IPS-20b (cell line): ENCODE results near the gene LIMK2.
"Not testable (repeated sequence)": the region's sequence is repeated elsewhere in the genome, so short reads cannot be mapped to it uniquely, and the experiment has no call there.

Experiments
- H3K27ac ChIP-seq: one replicate; pipeline ENCODE4 v1.5.1; 2013; ENCODE audit warnings: low read length
- H3K27me3 ChIP-seq: 2 replicates; pipeline ENCODE4 v1.6.1; 2013; ENCODE audit warnings: mild to moderate bottlenecking, low read length, inconsistent platforms; ENCODE audit not compliant: insufficient read depth
- H3K36me3 ChIP-seq: 2 replicates; pipeline ENCODE4 v1.6.1; 2013; ENCODE audit warnings: low read depth, mild to moderate bottlenecking, inconsistent platforms, low read length, moderate library complexity; ENCODE audit not compliant: insufficient read depth
- H3K4me1 ChIP-seq: 2 replicates; pipeline ENCODE4 v1.6.1; 2013; ENCODE audit warnings: mild to moderate bottlenecking, control low read depth, inconsistent platforms, low read length, moderate library complexity; ENCODE audit not compliant: insufficient read depth
- H3K4me3 ChIP-seq: 2 replicates; pipeline ENCODE4 v1.5.1; 2013; ENCODE audit warnings: mild to moderate bottlenecking, low read length, inconsistent platforms
- H3K9ac ChIP-seq: 2 replicates; pipeline ENCODE4 v1.6.1; 2013; ENCODE audit warnings: low read depth, mild to moderate bottlenecking, inconsistent platforms, low read length, moderate library complexity
- H3K9me3 ChIP-seq: 2 replicates; pipeline ENCODE4 v1.6.1; 2013; ENCODE audit warnings: mild to moderate bottlenecking, low read depth, low read length, inconsistent platforms; ENCODE audit not compliant: insufficient read depth

LIMK2 gene

DNA sequence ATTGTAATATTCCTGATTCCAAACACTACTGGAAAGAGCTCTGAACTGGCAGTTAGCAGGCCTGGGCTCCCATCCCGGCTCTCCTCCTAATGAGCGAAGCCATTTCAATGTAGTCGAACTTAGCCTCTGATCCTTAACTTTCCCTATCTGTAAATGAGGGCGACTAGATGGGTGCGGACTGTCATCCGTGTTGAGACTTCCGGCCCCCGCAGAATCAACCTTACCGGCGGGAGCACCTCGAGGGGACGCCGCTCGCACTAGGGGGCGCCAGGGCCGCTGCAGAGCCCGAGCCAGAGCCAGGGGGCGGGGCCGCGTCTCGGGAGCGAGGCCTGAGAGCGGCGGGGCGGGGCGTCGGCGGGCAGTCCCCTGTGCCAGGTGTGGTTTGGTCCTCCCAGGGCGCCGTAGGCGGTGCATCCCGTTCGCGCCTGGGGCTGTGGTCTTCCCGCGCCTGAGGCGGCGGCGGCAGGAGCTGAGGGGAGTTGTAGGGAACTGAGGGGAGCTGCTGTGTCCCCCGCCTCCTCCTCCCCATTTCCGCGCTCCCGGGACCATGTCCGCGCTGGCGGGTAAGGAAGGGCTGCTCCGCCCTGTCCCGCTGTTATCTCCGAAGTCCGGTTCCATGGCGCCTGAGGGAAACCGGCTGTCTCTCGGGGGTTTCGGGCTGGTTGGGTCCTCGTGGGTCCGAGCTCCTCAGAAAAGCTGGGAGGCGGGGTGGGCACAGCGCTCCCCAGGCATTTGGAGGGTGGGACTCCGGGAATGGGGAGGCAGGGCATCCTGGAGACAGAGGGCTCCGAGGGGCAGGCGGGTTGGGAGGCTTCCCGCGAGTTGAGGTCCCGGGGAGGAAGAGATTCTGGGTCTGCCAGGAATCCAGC lies at the start of gene LIMK2:
TSS of gene LIMK2 (plus strand) at position 437 of the 869 bp plus-strand sequence. CDS start at position 548, 111 bp downstream.
- Histone ChIP-seq H3K4me3 (peak within 1 kb of the TSS; percentile 95), H3K27me3 (no peaks in the 10 kb centered on the region), H3K36me3 (peaks cover 15% of the 10 kb centered on the region; the same call in 1 of the 2 replicates), H3K9me3 (no peaks in the 10 kb centered on the region), H3K9ac (peak within 1 kb of the TSS; percentile 96), H3K27ac (peak within 1 kb of the TSS; percentile 30), H3K4me1 (peaks cover 5% of the 10 kb centered on the region; the same call in 1 of the 2 replicates)

DNA sequence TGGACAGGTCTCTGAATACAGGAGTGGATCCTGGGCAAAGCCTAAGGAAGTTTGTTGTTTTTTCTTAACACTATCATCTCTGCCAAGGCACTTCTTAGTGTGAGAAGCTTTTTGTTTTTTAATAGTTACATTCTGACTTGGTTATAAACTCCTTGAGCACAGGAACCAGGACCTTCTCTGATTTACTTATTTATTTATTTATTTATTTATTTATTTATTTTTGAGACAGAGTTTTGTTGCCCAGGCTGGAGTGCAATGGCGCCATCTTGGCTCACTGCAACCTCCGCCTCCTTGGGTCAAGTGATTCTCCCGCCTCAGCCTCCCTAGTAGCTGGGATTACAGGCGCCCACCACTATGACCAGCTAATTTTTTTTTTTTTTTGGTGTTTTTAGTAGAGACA lies 41.1 kb upstream of the LIMK2 start:
- Histone ChIP-seq H3K4me1 (no peaks in the 10 kb centered on the region), H3K36me3 (no peaks in the 10 kb centered on the region; the same call in 1 of the 2 replicates), H3K27ac (no peak overlapping the region), H3K27me3 (no peaks in the 10 kb centered on the region), H3K9me3 (no peaks in the 10 kb centered on the region), H3K4me3 (no peak overlapping the region), H3K9ac (no peak overlapping the region)

DNA sequence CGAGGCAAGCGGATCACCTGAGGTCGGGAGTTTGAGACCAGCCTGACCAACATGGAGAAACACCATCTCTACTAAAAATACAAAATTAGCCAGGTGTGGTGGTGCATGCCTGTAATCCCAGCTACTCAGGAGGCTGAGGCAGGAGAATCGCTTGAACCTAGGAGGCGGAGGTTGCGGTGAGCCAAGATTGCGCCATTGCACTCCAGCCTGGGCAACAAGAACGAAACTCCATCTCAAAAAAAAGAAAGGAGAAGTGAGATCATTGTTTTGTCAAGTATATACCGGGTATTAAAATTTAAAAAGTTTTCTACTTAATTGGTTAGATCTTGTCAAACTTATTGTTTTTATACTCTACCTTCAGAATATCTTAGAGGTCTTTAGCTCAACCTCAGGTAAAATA lies 40.4 kb upstream of the LIMK2 start:
- H3K4me3 ChIP-seq, H3K4me1 ChIP-seq, H3K9me3 ChIP-seq, H3K27me3 ChIP-seq, H3K9ac ChIP-seq, H3K36me3 ChIP-seq, H3K27ac ChIP-seq: not testable (repeated sequence)

DNA sequence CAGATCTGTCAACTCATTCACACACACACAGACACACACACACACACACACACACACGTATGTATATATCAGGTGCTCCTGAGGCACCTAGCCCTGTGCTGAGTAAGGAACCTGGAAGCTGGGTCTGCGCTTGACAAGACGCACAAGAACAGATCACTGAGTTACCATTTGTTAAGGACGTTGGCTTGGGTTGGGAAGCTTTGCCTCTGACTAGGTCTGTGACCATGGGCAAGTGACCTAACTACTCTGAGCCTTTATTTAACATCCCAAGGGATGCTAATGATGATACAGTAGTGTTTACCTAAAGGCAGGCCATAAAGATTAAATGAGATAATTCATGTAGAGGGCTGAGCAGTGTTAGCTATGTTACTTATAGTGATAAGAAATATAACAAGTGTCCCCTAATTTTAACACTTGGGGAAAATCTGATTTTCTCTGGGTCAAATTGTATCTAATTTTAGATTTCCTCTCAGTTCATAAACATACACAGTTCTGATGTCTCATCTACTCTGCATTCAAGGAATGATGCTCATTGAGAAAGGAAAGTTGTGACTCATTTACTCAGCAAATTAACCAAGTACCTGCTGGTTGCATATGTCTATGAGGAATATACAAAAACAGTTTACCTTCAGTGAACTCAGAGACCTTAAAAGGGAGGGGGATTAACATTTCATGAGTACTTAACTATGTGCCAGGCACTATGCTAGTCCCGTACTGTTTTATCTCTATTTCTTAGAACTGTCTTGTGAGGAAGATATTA lies 38.5 kb upstream of the LIMK2 start:
- Histone ChIP-seq H3K4me1 (no peaks in the 10 kb centered on the region), H3K36me3 (no peaks in the 10 kb centered on the region), H3K27me3 (no peaks in the 10 kb centered on the region), H3K9me3 (no peaks in the 10 kb centered on the region), H3K4me3 (no peak overlapping the region), H3K27ac (no peak overlapping the region), H3K9ac (no peak overlapping the region)

DNA sequence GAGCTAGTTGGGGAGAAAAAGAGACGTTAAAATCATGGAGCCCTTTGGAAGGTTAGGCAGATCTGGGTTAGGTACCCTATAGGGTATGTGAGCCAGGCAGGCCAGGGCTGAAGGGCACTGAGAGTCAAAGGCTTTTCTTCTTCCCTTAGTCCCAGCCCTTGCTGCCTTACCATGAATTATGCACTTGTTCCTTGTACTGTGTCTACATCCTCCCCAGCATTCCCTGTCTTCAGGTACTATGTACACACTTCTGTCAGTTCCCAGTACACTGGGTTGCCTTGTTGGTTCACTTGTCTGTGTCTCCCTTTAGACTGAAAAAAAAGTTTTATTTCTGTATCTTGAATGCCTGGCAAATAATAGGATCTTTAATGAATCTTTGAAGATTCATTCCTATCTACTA lies 35.2 kb upstream of the LIMK2 start:
- no peaks in the 10 kb centered on the region for H3K36me3 ChIP-seq
- H3K9ac ChIP-seq, result no peak overlapping the region
- H3K4me1 ChIP-seq, result no peaks in the 10 kb centered on the region
- no peaks in the 10 kb centered on the region for H3K27me3 ChIP-seq
- H3K27ac ChIP-seq, result no peak overlapping the region
- no peak overlapping the region for H3K4me3 ChIP-seq
- no peaks in the 10 kb centered on the region for H3K9me3 ChIP-seq

DNA sequence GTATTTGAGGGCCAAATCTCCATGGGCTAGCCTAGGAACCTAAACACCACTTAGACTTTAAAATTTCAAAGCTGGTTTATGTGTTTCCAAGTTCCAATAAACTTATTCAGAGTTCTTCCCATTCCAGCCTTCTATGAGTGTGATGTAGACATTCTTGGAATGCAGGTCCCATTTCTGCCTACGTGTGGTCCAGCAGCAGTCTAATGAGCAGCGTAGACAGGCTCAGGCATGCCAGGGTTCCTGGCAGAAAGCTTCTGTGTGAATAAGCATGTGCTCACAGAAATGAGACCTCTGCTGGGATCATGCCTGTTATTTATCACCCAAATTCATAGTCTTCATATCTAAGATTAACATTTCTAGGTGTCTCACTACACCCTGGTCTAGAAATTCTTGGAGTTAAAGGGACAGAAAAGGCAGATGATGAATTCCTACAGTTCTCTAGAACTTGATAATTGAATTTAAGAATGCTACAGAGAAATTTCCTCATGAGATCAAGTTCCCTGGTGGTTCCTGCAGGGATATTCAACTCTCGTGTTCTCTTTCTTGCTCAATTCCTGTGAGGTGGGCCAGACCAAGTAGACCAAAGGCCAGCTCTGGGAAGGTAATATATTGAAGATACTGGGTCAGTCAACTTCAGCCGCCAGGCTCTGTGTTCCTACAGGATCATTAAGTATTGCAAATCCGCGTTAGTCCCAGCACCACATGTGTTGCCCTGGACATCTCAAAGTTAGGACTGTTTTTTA lies 34.5 kb upstream of the LIMK2 start:
- Histone ChIP-seq H3K27ac (no peak overlapping the region), H3K36me3 (no peaks in the 10 kb centered on the region), H3K27me3 (no peaks in the 10 kb centered on the region), H3K4me1 (no peaks in the 10 kb centered on the region), H3K9ac (no peak overlapping the region), H3K9me3 (no peaks in the 10 kb centered on the region), H3K4me3 (no peak overlapping the region)

DNA sequence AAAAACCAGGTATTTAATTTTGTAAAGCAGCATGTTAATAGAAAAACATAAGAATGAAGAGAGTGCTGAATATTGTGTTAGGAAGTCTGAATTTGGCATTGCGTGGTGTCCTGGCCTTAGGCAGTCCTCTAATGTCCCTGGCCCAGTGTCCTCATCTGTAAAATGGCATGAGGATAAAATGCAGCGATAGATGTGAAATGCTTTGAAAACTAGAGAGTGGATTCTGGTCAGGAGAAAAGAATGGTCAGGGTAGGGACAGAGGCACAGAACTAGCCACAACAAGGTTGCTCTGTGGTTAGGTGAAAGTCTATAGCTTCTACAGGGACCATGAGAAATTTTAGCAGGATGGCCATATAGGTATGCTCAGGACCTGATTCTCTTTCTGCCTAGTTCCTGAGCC lies 33.2 kb upstream of the LIMK2 start:
- H3K27me3 ChIP-seq, result no peaks in the 10 kb centered on the region
- H3K36me3 ChIP-seq, result no peaks in the 10 kb centered on the region
- H3K9me3 ChIP-seq, result no peaks in the 10 kb centered on the region
- no peaks in the 10 kb centered on the region for H3K4me1 ChIP-seq
- H3K27ac ChIP-seq, result no peak overlapping the region
- no peak overlapping the region for H3K4me3 ChIP-seq
- no peak overlapping the region for H3K9ac ChIP-seq

DNA sequence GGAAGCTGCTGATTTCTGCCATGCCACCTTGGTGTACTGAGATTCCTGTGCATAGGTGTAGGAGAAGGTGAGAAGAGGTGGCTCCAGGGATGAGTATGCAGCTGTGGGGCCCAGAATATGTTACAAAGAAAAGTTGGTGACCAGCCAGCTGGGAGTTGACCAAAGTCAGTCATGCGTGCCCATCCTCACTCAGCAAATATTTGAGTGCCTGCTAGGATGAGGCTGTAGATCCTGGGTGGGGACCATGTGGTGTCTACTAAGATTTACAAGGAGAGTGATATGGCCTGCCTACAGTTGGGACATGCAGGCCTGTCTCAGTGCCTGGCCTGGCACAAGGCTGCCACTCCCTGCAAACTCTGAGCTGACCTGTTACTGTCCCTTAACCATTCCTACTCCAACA lies 32.8 kb upstream of the LIMK2 start:
- no peak overlapping the region for H3K27ac ChIP-seq
- H3K36me3 ChIP-seq, result no peaks in the 10 kb centered on the region
- H3K27me3 ChIP-seq, result no peaks in the 10 kb centered on the region
- H3K4me1 ChIP-seq, result no peaks in the 10 kb centered on the region
- H3K9ac ChIP-seq, result no peak overlapping the region; the same call in 1 of the 2 replicates
- H3K4me3 ChIP-seq, result no peak overlapping the region
- no peaks in the 10 kb centered on the region for H3K9me3 ChIP-seq

DNA sequence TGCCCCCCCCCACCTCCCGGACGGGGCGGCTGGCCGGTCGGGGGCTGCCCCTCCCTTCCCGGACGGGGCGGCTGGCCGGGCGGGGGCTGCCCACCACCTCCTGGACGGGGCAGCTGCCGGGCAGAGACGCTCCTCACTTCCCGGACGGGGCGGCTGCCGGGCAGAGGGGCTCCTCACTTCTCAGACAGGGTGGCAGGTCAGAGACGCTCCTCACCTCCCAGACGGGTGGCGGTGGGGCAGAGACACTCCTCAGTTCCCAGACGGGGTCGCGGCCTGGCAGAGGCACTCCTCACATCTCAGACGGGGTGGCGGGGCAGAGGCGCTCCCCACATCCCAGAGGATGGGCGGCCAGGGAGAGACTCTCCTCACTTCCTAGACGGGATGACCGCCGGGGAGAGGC lies 28.1 kb upstream of the LIMK2 start:
- no peak overlapping the region for H3K9ac ChIP-seq
- no peaks in the 10 kb centered on the region; the same call in 1 of the 2 replicates for H3K9me3 ChIP-seq

DNA sequence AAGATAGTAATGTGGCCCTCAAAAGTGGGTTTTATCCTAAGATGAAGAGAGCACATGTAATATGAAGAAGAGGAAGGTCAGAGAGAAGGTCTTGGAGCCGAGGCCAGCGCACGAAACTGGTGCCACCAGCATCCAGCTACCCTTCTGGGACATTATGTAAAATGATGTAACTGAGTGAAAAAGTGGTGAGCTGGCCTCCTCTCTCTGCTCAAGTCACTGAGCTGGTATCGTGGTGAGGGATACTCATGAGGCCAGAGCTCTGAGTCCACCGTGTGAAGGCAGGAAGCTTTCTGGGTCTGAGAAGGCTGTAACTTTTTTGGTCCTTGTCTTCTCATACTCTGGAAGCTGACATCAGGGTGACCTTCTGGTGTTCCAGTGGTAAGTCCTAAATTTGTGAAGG lies 27.0 kb upstream of the LIMK2 start:
- no peaks in the 10 kb centered on the region for H3K4me1 ChIP-seq
- no peak overlapping the region for H3K27ac ChIP-seq
- no peak overlapping the region for H3K9ac ChIP-seq
- H3K27me3 ChIP-seq, result no peaks in the 10 kb centered on the region
- H3K4me3 ChIP-seq, result no peak overlapping the region
- H3K36me3 ChIP-seq, result no peaks in the 10 kb centered on the region
- no peaks in the 10 kb centered on the region; the same call in 1 of the 2 replicates for H3K9me3 ChIP-seq

More for the DNA sequence above, 28.1 kb upstream of the LIMK2 start:
- no peaks in the 10 kb centered on the region for H3K36me3 ChIP-seq
- H3K27ac ChIP-seq, result no peak overlapping the region
- no peaks in the 10 kb centered on the region for H3K27me3 ChIP-seq
- H3K4me3 ChIP-seq, result no peak overlapping the region
- H3K4me1 ChIP-seq, result no peaks in the 10 kb centered on the region

DNA sequence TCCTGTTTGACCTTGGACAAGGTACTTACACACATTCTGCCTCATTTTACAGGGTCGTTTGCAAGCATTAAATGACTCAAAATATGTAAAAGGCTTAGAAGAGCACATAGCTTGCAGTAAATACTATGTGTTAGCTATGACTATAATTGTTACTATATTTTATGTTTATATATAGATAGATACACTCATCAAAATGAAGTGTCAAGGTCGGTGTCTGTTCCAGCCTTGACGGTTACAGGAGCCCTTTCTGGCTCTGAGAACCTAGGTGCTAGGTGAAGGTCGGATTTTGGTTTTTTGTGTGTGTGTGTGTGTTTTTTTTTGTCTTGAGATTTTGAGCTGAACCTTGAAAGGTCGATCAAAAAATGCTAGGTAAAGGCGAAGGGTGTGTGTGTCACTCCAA lies 24.5 kb upstream of the LIMK2 start:
- Histone ChIP-seq H3K9ac (no peak overlapping the region), H3K9me3 (no peaks in the 10 kb centered on the region; the same call in 1 of the 2 replicates), H3K4me3 (no peak overlapping the region), H3K36me3 (0 out of 2 replicates have a peak, but pooled peaks cover 2% of the 10 kb centered on the region), H3K27me3 (no peaks in the 10 kb centered on the region), H3K27ac (no peak overlapping the region), H3K4me1 (no peaks in the 10 kb centered on the region)
